Measurements from ENCODE around the gene MAML3.

Gene MAML3

GRCh38 chr4:140066031-140066930 is 87.7 kb downstream of the MAML3 start:
- no peak for DNase-seq

GRCh38 chr4:140065393-140065792 is 88.6 kb downstream of the MAML3 start:
- DNase-seq = no peak

GRCh38 chr4:140061659-140062289 is 92.2 kb downstream of the MAML3 start:
- no peak for DNase-seq

- DNase-seq = no peak
Measured at GRCh38 chr4:140061194-140061593, 92.8 kb downstream of the MAML3 start.

GRCh38 chr4:140059159-140059558 is 94.8 kb downstream of the MAML3 start:
- DNase-seq = no peak

DNA sequence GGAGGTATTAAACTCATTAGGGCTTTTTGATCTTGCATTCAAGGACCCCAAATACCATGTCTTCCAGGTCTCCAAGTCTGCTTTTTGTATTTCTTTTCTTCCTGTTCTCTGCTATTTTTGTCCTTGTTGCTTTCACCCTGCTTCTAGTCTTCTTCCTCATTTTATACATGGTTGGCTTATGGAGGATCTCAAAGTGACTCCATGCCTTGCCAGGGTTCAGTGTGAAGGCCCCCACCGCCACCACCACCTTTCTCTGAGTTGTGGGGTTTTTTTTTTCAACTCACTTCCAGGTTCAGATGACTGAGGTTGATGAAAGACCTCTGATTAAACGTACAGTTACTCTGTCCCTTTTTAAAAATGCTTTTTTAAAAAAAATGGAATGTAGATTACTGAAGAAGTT is 96.3 kb downstream of the MAML3 start:
- DNase-seq = no peak

GRCh38 chr4:140056015-140056414 is 98.0 kb downstream of the MAML3 start:
- DNase-seq = no peak

DNA sequence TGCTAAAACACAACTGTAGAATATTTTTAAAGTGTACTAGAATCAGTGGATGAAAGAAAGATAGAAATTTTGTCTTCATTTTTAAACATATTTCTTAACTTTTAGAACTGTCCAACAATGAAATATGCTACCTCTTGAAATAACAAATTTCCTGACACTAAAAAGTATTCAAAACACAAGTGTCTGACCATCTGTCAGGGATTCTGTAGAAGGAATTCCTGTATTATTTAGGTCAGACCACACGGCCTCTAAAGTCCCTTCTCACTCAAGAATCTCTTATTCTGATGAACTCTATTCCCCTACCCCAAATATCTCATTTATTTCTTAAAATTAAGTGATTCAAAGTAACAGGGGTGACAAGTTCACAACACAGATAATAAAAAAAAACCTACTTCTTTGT is 99.1 kb downstream of the MAML3 start:
- DNase-seq = no peak

GRCh38 chr4:140053185-140053584 is 100.8 kb downstream of the MAML3 start:
- DNase-seq = no peak

- DNase-seq = no peak
Measured at GRCh38 chr4:140052050-140052449, 101.9 kb downstream of the MAML3 start.

- peak; percentile 36 for DNase-seq
Measured at GRCh38 chr4:140049849-140050637, 103.9 kb downstream of the MAML3 start.

GRCh38 chr4:140049024-140049848 is 104.7 kb downstream of the MAML3 start:
- DNase-seq = peak; percentile 71

DNA sequence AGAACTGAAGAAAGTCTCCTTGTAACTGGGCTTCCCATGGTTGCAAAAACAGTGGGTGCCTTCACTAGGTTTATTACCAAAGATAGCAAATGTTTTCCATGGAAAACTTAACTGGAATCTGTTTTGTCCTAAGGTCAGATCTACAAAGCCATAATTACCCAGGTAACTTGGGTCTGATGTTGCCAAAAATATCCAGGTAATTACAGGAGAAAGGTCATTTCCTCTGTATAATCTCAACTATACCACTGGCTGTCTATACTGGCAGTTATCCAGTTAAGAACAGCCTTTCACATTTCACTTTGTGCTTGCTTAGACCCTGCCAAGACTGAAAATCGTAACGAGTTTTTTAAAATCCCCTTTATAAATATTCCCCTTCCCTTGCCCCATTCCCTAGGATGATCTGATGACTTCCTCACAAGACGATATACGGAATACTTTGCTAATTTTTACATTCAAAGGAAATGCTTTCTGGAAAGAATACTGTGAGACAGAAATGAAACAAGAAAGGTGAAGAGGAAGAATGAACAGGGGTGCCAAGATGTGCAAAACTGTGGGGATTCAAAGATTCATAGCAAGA is 105.5 kb downstream of the MAML3 start:
- no peak for DNase-seq

GRCh38 chr4:140047786-140048185 is 106.2 kb downstream of the MAML3 start:
- DNase-seq = no peak

GRCh38 chr4:140047017-140047640 is 106.9 kb downstream of the MAML3 start:
- DNase-seq = no peak

DNA sequence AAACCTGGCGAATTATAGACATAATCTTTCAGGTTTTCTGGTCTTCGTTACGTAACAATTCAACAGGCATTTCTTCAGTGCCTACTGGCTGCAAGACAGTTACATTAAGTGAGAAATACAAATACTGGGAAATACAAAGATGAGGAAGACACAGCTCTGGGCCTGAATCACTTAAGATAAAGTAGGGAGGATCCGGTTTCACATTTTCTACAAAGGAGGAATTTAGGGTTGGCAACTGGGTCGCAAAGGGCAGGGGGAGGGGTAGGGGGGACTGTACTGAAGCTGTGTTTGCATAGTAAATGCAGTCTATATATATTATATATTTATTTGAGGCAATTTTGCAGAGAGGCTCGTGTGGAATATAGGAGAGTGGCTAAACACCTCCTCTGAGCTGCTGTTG is 107.4 kb downstream of the MAML3 start:
- no peak for DNase-seq

GRCh38 chr4:140046016-140046415 is 108.0 kb downstream of the MAML3 start:
- DNase-seq = no peak

DNA sequence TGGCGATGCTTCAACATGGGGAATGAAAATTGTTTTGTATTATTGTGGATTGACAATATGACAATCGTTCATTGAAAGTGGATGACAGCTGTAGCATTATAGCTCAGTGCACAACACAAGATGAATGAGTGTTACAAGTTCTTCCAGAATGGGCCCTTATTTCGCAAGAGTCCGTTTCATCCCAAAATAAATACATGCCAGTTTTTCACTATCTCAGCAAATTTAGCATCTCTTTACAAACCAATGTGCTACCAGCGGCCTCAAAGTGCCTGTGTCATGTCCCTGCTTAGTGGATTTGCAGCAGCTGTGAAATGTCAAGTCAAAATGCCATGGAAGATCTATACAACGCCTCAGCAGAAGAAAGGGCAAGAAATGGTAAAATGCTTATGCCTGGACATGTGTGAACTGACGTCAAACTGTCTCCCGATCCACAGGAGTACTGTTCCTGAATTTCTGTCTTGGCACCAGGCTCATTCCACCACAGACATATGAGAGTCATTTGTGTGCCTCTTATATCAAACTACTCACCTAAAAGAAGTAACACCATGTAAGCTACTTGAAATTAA is 109.6 kb downstream of the MAML3 start:
- DNase-seq = no peak

GRCh38 chr4:140042634-140043033 is 111.3 kb downstream of the MAML3 start:
- no peak for DNase-seq

- no peak for DNase-seq
Measured at GRCh38 chr4:140038031-140038533, 115.9 kb downstream of the MAML3 start.

DNA sequence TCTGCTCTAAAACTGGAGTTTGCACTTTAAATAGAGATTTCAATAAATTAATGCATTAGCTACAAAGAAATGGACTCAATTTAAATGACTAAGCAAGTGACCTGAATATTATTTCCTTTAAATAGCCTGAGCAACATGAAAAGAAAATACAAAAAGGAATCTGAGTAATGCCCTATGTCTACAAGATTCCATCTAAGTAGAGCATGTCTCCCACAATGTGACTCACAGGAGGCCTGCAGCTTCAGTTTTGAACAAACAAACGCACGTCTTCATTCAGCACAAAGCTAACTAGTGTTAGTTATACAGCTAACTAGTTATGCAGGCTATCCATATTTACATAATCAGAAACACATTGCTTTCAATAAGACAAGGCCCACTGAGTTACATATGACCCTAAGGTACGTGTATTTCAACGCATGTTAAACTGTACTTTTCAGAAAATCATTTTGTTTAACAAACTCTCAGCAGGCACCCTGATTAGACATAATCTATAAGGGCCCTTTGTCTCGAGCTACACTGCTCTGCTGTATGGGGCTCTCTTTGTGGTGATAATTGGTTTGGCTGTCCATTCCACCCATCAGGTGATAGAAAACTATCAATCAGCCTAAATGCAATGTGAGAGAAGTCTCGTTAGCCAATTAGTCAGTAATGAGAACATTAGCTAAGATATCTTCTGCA is 116.5 kb downstream of the MAML3 start:
- no peak for DNase-seq

Measured in NCI-H2029 treated with DMSO at 0.1 percent for 48 hours (cell line).